H9 (cell line): ENCODE data around the gene TEX51. TPM values are rescaled to one million over a fixed set of nuclear protein-coding genes. Genes with fewer than 3 reads are reported as not detected.

Experiments
- DNase-seq: peaks from one replicate; pipeline ENCODE4 v3.0.0-alpha.2; 2017
- H2AFZ ChIP-seq: one replicate; pipeline ENCODE4 v1.6.1; 2013; ENCODE audit warnings: mild to moderate bottlenecking, low read length, control low read depth, moderate library complexity
- H2AK5ac ChIP-seq: 2 replicates; pipeline ENCODE4 v1.6.1; 2013; ENCODE audit warnings: low read length, control low read depth, mixed read lengths; ENCODE audit not compliant: insufficient read length
- H2BK120ac ChIP-seq: one replicate; pipeline ENCODE4 v1.6.1; 2013; ENCODE audit warnings: low read depth, mild to moderate bottlenecking, low read length, control low read depth, inconsistent platforms; ENCODE audit not compliant: poor library complexity, severe bottlenecking
- H2BK12ac ChIP-seq: 2 replicates; pipeline ENCODE4 v1.6.1; 2013; ENCODE audit warnings: low read length, control low read depth, mixed read lengths, low read depth; ENCODE audit not compliant: insufficient read length
- H2BK15ac ChIP-seq: 2 replicates; pipeline ENCODE4 v1.6.1; 2013; ENCODE audit warnings: low read depth, low read length, control low read depth
- H2BK20ac ChIP-seq: one replicate; pipeline ENCODE4 v1.6.1; 2013; ENCODE audit warnings: low read depth, mild to moderate bottlenecking, low read length, control low read depth, inconsistent platforms; ENCODE audit not compliant: poor library complexity, severe bottlenecking
- H2BK5ac ChIP-seq: 2 replicates; pipeline ENCODE4 v1.6.1; 2013; ENCODE audit warnings: low read length, control low read depth, mixed read lengths; ENCODE audit not compliant: insufficient read length
- H3K14ac ChIP-seq: 2 replicates; pipeline ENCODE4 v1.6.1; 2013; ENCODE audit warnings: low read length, control low read depth; ENCODE audit not compliant: insufficient read depth
- H3K18ac ChIP-seq: 2 replicates; pipeline ENCODE4 v1.6.1; 2013; ENCODE audit warnings: low read depth, mild to moderate bottlenecking, mixed read lengths, low read length, control low read depth; ENCODE audit not compliant: insufficient read length
- H3K23ac ChIP-seq: 2 replicates; pipeline ENCODE4 v1.6.1; 2013; ENCODE audit warnings: low read length, control low read depth, mixed read lengths, low read depth; ENCODE audit not compliant: insufficient read length
- H3K23me2 ChIP-seq: 2 replicates; pipeline ENCODE4 v1.6.1; 2013; ENCODE audit warnings: low read depth, mild to moderate bottlenecking, mixed read lengths, low read length, control low read depth; ENCODE audit not compliant: insufficient read length, poor library complexity, severe bottlenecking
- H3K27ac ChIP-seq: 2 replicates; pipeline ENCODE4 v1.5.1; 2013; ENCODE audit warnings: low read length, control low read depth, mixed read lengths, low read depth; ENCODE audit not compliant: insufficient read length
- H3K27me3 ChIP-seq: 2 replicates; pipeline ENCODE4 v1.6.1; 2013; ENCODE audit warnings: low read length, control low read depth, inconsistent platforms; ENCODE audit not compliant: insufficient read depth
- H3K4ac ChIP-seq: 2 replicates; pipeline ENCODE4 v1.6.1; 2013; ENCODE audit warnings: low read depth, mild to moderate bottlenecking, control low read depth, inconsistent platforms, low read length, moderate library complexity
- H3K4me1 ChIP-seq: 2 replicates; pipeline ENCODE4 v1.6.1; 2013; ENCODE audit warnings: low read length, control low read depth, inconsistent platforms; ENCODE audit not compliant: insufficient read depth
- H3K4me2 ChIP-seq: 2 replicates; pipeline ENCODE4 v1.6.1; 2013; ENCODE audit warnings: low read length, control low read depth, mixed read lengths; ENCODE audit not compliant: insufficient read length, insufficient read depth
- H3K56ac ChIP-seq: 2 replicates; pipeline ENCODE4 v1.6.1; 2013; ENCODE audit warnings: low read depth, mild to moderate bottlenecking, mixed read lengths, low read length, control low read depth; ENCODE audit not compliant: insufficient read length
- H3K79me1 ChIP-seq: 2 replicates; pipeline ENCODE4 v1.6.1; 2013; ENCODE audit warnings: low read depth, mild to moderate bottlenecking, moderate library complexity, low read length, control low read depth, inconsistent platforms; ENCODE audit not compliant: insufficient read depth, poor library complexity, severe bottlenecking
- H3K79me2 ChIP-seq: 2 replicates; pipeline ENCODE4 v1.6.1; 2013; ENCODE audit warnings: low read length, control low read depth, inconsistent platforms; ENCODE audit not compliant: insufficient read depth
- H3K9ac ChIP-seq: 2 replicates; pipeline ENCODE4 v1.6.1; 2013; ENCODE audit warnings: low read length, control low read depth, mixed read lengths; ENCODE audit not compliant: insufficient read length; ENCODE audit errors: extremely low read depth
- H3K9me3 ChIP-seq: one replicate; pipeline ENCODE4 v1.6.1; 2013; ENCODE audit warnings: low read depth, low read length, inconsistent platforms; ENCODE audit not compliant: control insufficient read depth
- H3T11ph ChIP-seq: one replicate; pipeline ENCODE4 v1.6.1; 2013; ENCODE audit warnings: mild to moderate bottlenecking, low read length, control low read depth, inconsistent platforms
- H4K20me1 ChIP-seq: one replicate; pipeline ENCODE4 v1.6.1; 2013; ENCODE audit not compliant: control insufficient read depth, insufficient read length, insufficient read depth
- H4K5ac ChIP-seq: 2 replicates; pipeline ENCODE4 v1.6.1; 2013; ENCODE audit warnings: low read depth, mild to moderate bottlenecking, mixed read lengths, low read length, control low read depth; ENCODE audit not compliant: insufficient read length
- H4K8ac ChIP-seq: replicated peaks from 2 replicates; pipeline ENCODE4 v1.6.1; 2013; ENCODE audit warnings: low read length, control low read depth, mixed read lengths, low read depth; ENCODE audit not compliant: insufficient read length
- H4K91ac ChIP-seq: 2 replicates; pipeline ENCODE4 v1.6.1; 2013; ENCODE audit warnings: low read depth, mild to moderate bottlenecking, moderate library complexity, mixed read lengths, low read length, control low read depth; ENCODE audit not compliant: insufficient read length
- H3K27ac Mint-ChIP-seq, 3 experiments: 2 replicates in 2 of 3; 3 replicates in 1 of 3; pipeline ENCODE4 v1.8.0; 2020 to 2021; ENCODE audit warnings: mixed read lengths in 3 of 3, mild to moderate bottlenecking in 1 of 3, moderate library complexity in 1 of 3
- H3K27me3 Mint-ChIP-seq: 2 replicates; pipeline ENCODE4 v1.8.0; 2021; ENCODE audit warnings: low read depth, mild to moderate bottlenecking, moderate library complexity, mixed read lengths
- H3K36me3 Mint-ChIP-seq, 3 experiments: 2 replicates in 2 of 3; 3 replicates in 1 of 3; pipeline ENCODE4 v1.8.0; 2020 to 2021; ENCODE audit warnings: low read depth in 3 of 3, mixed read lengths in 3 of 3; ENCODE audit not compliant: insufficient read depth in 1 of 3
- H3K4me1 Mint-ChIP-seq, 2 experiments: 2 replicates each; pipeline ENCODE4 v1.8.0; 2020; ENCODE audit warnings: mixed read lengths in 2 of 2
- H3K4me3 Mint-ChIP-seq, 2 experiments: 2 replicates in 1 of 2; 3 replicates in 1 of 2; pipeline ENCODE4 v1.8.0; 2020 to 2021; ENCODE audit warnings: mild to moderate bottlenecking in 2 of 2, mixed read lengths in 2 of 2, moderate library complexity in 1 of 2
- H3K9me3 Mint-ChIP-seq, 2 experiments: 2 replicates in 1 of 2; 3 replicates in 1 of 2; pipeline ENCODE4 v1.8.0; 2020; ENCODE audit warnings: mild to moderate bottlenecking in 2 of 2, mixed read lengths in 2 of 2, moderate library complexity in 1 of 2
- WGBS: extraction: QIAGEN DNeasy Blood & Tissue Kit; methylation state at CpG from one replicate; pipeline ENCODE4 v1.1.7; 2013; ENCODE audit warnings: missing lambda C conversion rate, low lambda C conversion rate, mixed read lengths; ENCODE audit not compliant: insufficient read length; ENCODE audit errors: extremely low coverage; 5-methylcytosine and 5-hydroxymethylcytosine counted together
- total RNA-seq: library from RNA; stranded (reverse); gene quantifications from 2 replicates; pipeline ENCODE4 v1.2.1, GENCODE V29; 2021
- TF ChIP-seq, protein P1 (sequence below): fragments of 200-600 bp; sonication (generic); conservative IDR thresholded peaks from 3 replicates; pipeline ENCODE4 v1.8.0; 2021; ENCODE audit warnings: antibody characterized with exemption, mild to moderate bottlenecking

TEX51 gene
- total RNA-seq, 1 experiment from 2014 or later, result not detected

- H3K79me1 ChIP-seq, result no peaks in the 10 kb centered on the region
- no peaks in the 10 kb centered on the region for H4K20me1 ChIP-seq
- H3K18ac ChIP-seq, result no peak overlapping the region
- H3K9ac ChIP-seq, result no peak overlapping the region
- H3K27me3 Mint-ChIP-seq, result no peaks in the 10 kb centered on the region; the same call in 1 of the 2 replicates
- WGBS, result no CpG with 5 or more reads among the region's 1 CpG
- peaks cover 12 to 15% of the 10 kb centered on the region in 2 experiments for H3K9me3 Mint-ChIP-seq
- H3K36me3 Mint-ChIP-seq, result peaks cover 6 to 15% (median 7%) of the 10 kb centered on the region in 3 experiments; a peak in 6 of 7 replicates
- no peak overlapping the region for H4K91ac ChIP-seq
- no peak overlapping the region for H2BK15ac ChIP-seq
- TF ChIP-seq, protein P1, sequence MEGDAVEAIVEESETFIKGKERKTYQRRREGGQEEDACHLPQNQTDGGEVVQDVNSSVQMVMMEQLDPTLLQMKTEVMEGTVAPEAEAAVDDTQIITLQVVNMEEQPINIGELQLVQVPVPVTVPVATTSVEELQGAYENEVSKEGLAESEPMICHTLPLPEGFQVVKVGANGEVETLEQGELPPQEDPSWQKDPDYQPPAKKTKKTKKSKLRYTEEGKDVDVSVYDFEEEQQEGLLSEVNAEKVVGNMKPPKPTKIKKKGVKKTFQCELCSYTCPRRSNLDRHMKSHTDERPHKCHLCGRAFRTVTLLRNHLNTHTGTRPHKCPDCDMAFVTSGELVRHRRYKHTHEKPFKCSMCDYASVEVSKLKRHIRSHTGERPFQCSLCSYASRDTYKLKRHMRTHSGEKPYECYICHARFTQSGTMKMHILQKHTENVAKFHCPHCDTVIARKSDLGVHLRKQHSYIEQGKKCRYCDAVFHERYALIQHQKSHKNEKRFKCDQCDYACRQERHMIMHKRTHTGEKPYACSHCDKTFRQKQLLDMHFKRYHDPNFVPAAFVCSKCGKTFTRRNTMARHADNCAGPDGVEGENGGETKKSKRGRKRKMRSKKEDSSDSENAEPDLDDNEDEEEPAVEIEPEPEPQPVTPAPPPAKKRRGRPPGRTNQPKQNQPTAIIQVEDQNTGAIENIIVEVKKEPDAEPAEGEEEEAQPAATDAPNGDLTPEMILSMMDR, result no peak
- H2AFZ ChIP-seq, result no peak overlapping the region
- no peak overlapping the region for H3K4me3 Mint-ChIP-seq
- H3K27me3 ChIP-seq, result no peaks in the 10 kb centered on the region
- no peaks in the 10 kb centered on the region for H3K4me1 ChIP-seq
- H2BK5ac ChIP-seq, result no peak overlapping the region
- H2BK120ac ChIP-seq, result no peak overlapping the region
- no peak overlapping the region for H3K4ac ChIP-seq
- no peak overlapping the region for H3K4me2 ChIP-seq
- DNase-seq, result no peak
- no peak overlapping the region for H2AK5ac ChIP-seq
- H4K5ac ChIP-seq, result no peak overlapping the region
- H4K8ac ChIP-seq, result no peak overlapping the region
- H3K9me3 ChIP-seq, result no peaks in the 10 kb centered on the region
- no peak overlapping the region for H3T11ph ChIP-seq
- no peak overlapping the region for H2BK12ac ChIP-seq
- no peak overlapping the region for H3K27ac ChIP-seq
- H3K27ac Mint-ChIP-seq, result peak overlapping the region in 1 of 3 experiments; percentile 20; a peak in 2 of 7 replicates
- H3K23me2 ChIP-seq, result no peaks in the 10 kb centered on the region
- 0 out of 4 replicates have a peak, but pooled peaks cover 2 to 3% of the 10 kb centered on the region in 2 experiments for H3K4me1 Mint-ChIP-seq
- no peaks in the 10 kb centered on the region for H3K79me2 ChIP-seq
- H3K14ac ChIP-seq, result no peak overlapping the region
- H3K23ac ChIP-seq, result no peak overlapping the region
- H3K56ac ChIP-seq, result no peak overlapping the region
- no peak overlapping the region for H2BK20ac ChIP-seq
These were observed 36.0 kb upstream of the TEX51 start for GRCh38 chr2:126862730-126863129.
